ENCODE results near the gene SCARB2. TPM values are rescaled to one million over a fixed set of nuclear protein-coding genes. Genes with fewer than 3 reads are reported as not detected.
A peak's percentile ranks its signal among the peaks of the same experiment; 100 is the strongest.

Gene SCARB2, protein sequence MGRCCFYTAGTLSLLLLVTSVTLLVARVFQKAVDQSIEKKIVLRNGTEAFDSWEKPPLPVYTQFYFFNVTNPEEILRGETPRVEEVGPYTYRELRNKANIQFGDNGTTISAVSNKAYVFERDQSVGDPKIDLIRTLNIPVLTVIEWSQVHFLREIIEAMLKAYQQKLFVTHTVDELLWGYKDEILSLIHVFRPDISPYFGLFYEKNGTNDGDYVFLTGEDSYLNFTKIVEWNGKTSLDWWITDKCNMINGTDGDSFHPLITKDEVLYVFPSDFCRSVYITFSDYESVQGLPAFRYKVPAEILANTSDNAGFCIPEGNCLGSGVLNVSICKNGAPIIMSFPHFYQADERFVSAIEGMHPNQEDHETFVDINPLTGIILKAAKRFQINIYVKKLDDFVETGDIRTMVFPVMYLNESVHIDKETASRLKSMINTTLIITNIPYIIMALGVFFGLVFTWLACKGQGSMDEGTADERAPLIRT
- total RNA-seq (266 and 365 TPM in 2 replicates), polyA plus RNA-seq (149 and 195 TPM in 2 replicates), polyA minus RNA-seq (ENCODE audit: low replicate concordance) (71.7 and 73.2 TPM in 2 replicates)
- 134 and 143 TPM in 2 replicates for polyA plus RNA-seq (2012)

DNA sequence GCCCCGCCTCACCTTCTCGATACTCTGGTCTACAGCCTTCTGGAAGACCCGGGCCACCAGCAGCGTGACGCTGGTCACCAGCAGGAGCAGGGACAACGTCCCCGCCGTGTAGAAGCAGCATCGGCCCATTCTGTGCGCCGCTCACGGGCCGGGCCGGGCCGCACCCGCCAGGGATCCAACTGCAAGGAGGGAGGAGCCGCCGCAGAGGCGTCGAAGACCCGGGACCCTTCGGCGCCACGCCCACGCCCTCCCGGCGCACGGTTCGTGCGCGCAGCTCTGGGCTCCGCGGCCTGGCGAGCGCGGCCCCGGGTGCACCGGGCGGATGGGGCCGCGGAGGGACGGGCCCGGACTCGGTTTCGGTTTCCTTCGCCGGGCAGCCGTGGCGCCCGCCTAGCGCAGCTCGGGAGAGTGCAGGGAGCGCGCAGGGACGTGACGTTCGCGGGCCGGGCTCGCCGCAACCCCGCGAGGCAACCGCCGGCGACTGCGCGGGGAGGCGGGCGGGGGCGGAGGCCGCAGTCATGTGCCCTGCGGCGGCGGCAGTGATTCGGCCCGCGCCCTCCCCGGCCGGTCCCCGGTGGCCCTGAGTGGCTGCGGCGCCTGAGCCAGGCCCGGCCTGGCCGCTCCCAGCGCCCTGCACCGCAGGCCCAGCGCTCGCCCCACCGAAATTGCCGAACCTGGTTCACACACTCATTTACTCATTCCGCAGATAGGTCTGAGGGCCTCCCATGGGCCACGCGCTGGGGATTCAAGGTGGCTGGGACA is at the start of gene SCARB2:
TSS of gene SCARB2 (minus strand) at position 410 of the 762 bp plus-strand sequence. CDS start at position 129, 281 bp downstream.
- Histone ChIP-seq H3K27ac (ENCODE audit: insufficient read depth, low read length) (peak within 1 kb of the TSS; percentile 96), H3K9me3 (ENCODE audit: control insufficient read depth, insufficient read depth, low read depth, low read length) (no peaks in the 10 kb centered on the region), H3K27me3 (ENCODE audit: control insufficient read depth, insufficient read depth, low read length) (no peaks in the 10 kb centered on the region), H4K20me1 (ENCODE audit: control insufficient read depth, extremely low read depth, insufficient read depth, low read length) (no peaks in the 10 kb centered on the region), H2AFZ (ENCODE audit: low read length) (peak within 1 kb of the TSS; percentile 57), H3K36me3 (ENCODE audit: control insufficient read depth, insufficient read depth, low read length) (no peaks in the 10 kb centered on the region), H3K4me3 (replicated peaks in 1 of 4; ENCODE audit: control extremely low read depth in 1 of 4, insufficient read depth in 1 of 4, low read depth in 3 of 4, low read length in 4 of 4) (peak within 1 kb of the TSS; percentile 68 to 94 (median 88)), H3K79me2 (ENCODE audit: control insufficient read depth, insufficient read depth, low read length) (peaks cover 47% of the 10 kb centered on the region), H3K4me2 (ENCODE audit: extremely low read depth, insufficient read depth, low read length) (peak within 1 kb of the TSS; percentile 99), H3K9ac (ENCODE audit: insufficient read depth, low read length) (peak within 1 kb of the TSS; percentile 91), H3K4me1 (ENCODE audit: control insufficient read depth, extremely low read depth, insufficient read depth, low read length) (peaks cover 14% of the 10 kb centered on the region)
- TF ChIP-seq, protein P1, sequence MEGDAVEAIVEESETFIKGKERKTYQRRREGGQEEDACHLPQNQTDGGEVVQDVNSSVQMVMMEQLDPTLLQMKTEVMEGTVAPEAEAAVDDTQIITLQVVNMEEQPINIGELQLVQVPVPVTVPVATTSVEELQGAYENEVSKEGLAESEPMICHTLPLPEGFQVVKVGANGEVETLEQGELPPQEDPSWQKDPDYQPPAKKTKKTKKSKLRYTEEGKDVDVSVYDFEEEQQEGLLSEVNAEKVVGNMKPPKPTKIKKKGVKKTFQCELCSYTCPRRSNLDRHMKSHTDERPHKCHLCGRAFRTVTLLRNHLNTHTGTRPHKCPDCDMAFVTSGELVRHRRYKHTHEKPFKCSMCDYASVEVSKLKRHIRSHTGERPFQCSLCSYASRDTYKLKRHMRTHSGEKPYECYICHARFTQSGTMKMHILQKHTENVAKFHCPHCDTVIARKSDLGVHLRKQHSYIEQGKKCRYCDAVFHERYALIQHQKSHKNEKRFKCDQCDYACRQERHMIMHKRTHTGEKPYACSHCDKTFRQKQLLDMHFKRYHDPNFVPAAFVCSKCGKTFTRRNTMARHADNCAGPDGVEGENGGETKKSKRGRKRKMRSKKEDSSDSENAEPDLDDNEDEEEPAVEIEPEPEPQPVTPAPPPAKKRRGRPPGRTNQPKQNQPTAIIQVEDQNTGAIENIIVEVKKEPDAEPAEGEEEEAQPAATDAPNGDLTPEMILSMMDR (conservative IDR thresholded peaks at IDR 0.05 in 1 of 2, IDR thresholded peaks at IDR 0.05 in 1 of 2; ENCODE audit: low read depth in 1 of 2, low read length in 2 of 2) = no peak
- no peak for TF ChIP-seq EZH2 (IDR thresholded peaks at IDR 0.05; ENCODE audit: low read length, missing control alignments)
- DNase-seq (ENCODE audit: low read depth in 2 of 2) = peak; percentile 85 to 89

DNA sequence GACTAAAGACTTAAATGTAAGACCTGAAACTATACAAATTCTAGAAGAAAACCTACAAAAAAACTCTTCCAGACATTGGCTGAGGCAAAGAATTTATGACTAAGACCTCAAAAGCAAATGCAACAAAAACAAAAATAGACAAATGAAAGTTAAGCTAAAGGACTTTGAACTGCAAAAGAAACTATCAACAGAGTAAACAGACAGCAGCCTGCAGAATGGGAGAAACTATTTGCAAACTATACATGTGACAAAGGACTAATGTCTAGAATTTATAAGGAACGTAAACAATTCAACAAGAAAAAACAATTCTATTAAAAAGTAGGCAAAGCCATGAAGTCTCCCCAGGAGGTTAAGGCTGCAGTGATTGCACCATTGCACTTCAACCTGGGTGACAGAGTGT is 46.9 kb upstream of the SCARB2 start:
- Histone ChIP-seq H3K79me2 (ENCODE audit: control insufficient read depth, insufficient read depth, low read length) (no peaks in the 10 kb centered on the region), H3K36me3 (ENCODE audit: control insufficient read depth, insufficient read depth, low read length) (no peaks in the 10 kb centered on the region), H3K4me3 (replicated peaks in 1 of 4; ENCODE audit: control extremely low read depth in 1 of 4, insufficient read depth in 1 of 4, low read depth in 3 of 4, low read length in 4 of 4) (no peak overlapping the region), H3K9me3 (ENCODE audit: control insufficient read depth, insufficient read depth, low read depth, low read length) (no peaks in the 10 kb centered on the region), H3K27ac (ENCODE audit: insufficient read depth, low read length) (no peak overlapping the region), H2AFZ (ENCODE audit: low read length) (no peak overlapping the region), H3K4me1 (ENCODE audit: control insufficient read depth, extremely low read depth, insufficient read depth, low read length) (no peaks in the 10 kb centered on the region), H3K9ac (ENCODE audit: insufficient read depth, low read length) (no peak overlapping the region), H3K4me2 (ENCODE audit: extremely low read depth, insufficient read depth, low read length) (no peak overlapping the region), H4K20me1 (ENCODE audit: control insufficient read depth, extremely low read depth, insufficient read depth, low read length) (no peaks in the 10 kb centered on the region), H3K27me3 (ENCODE audit: control insufficient read depth, insufficient read depth, low read length) (peaks cover 7% of the 10 kb centered on the region)
- DNase-seq (ENCODE audit: low read depth in 2 of 2) = no peak
- TF ChIP-seq, protein P1 (conservative IDR thresholded peaks at IDR 0.05 in 1 of 2, IDR thresholded peaks at IDR 0.05 in 1 of 2; ENCODE audit: low read depth in 1 of 2, low read length in 2 of 2) = no peak
- TF ChIP-seq EZH2 (IDR thresholded peaks at IDR 0.05; ENCODE audit: low read length, missing control alignments) = no peak

DNA sequence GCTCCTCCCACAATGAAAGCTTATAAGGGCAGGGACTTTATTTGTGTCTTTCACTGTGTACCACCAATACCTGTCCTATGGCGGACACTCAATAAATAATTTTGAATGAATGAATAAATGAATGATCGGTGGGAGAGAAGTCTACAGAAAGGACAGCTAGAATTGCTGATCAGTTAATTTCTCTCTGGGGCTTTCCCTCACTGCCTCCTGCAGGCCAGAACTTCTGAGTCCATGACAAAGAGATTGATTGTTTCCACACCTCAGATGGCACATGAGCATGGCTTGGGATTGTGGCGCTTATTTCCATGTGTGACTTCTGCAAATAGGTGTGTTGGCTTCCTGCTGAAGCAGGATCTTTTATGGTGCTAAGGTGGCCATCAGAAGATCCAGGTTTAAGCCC is 44.2 kb upstream of the SCARB2 start:
- Histone ChIP-seq H3K36me3 (ENCODE audit: control insufficient read depth, insufficient read depth, low read length) (no peaks in the 10 kb centered on the region), H3K9ac (ENCODE audit: insufficient read depth, low read length) (no peak overlapping the region), H3K79me2 (ENCODE audit: control insufficient read depth, insufficient read depth, low read length) (no peaks in the 10 kb centered on the region), H2AFZ (ENCODE audit: low read length) (no peak overlapping the region), H3K4me1 (ENCODE audit: control insufficient read depth, extremely low read depth, insufficient read depth, low read length) (no peaks in the 10 kb centered on the region), H4K20me1 (ENCODE audit: control insufficient read depth, extremely low read depth, insufficient read depth, low read length) (no peaks in the 10 kb centered on the region), H3K9me3 (ENCODE audit: control insufficient read depth, insufficient read depth, low read depth, low read length) (no peaks in the 10 kb centered on the region), H3K27ac (ENCODE audit: insufficient read depth, low read length) (no peak overlapping the region), H3K4me3 (replicated peaks in 1 of 4; ENCODE audit: control extremely low read depth in 1 of 4, insufficient read depth in 1 of 4, low read depth in 3 of 4, low read length in 4 of 4) (no peak overlapping the region), H3K27me3 (ENCODE audit: control insufficient read depth, insufficient read depth, low read length) (peaks cover 23% of the 10 kb centered on the region), H3K4me2 (ENCODE audit: extremely low read depth, insufficient read depth, low read length) (no peak overlapping the region)
- TF ChIP-seq, protein P1 (conservative IDR thresholded peaks at IDR 0.05 in 1 of 2, IDR thresholded peaks at IDR 0.05 in 1 of 2; ENCODE audit: low read depth in 1 of 2, low read length in 2 of 2) = no peak
- TF ChIP-seq EZH2 (IDR thresholded peaks at IDR 0.05; ENCODE audit: low read length, missing control alignments) = no peak
- no peak for DNase-seq (ENCODE audit: low read depth in 2 of 2)

Measured in fibroblast of lung (primary cell).